GM18511 (cell line): ENCODE results near the gene DENND6A.
A peak's percentile ranks its signal among the peaks of the same experiment; 100 is the strongest.
"Not testable (repeated sequence)": the region's sequence is repeated elsewhere in the genome, so short reads cannot be mapped to it uniquely, and the experiment has no call there.

Source experiments
- ATAC-seq: cut with Tn5 transposase; IDR thresholded peaks from one replicate; pipeline ENCODE4 v1.9.1; 2021; ENCODE audit warnings: mild to moderate bottlenecking, moderate library complexity; ENCODE audit not compliant: unreplicated experiment

The DENND6A gene, protein sequence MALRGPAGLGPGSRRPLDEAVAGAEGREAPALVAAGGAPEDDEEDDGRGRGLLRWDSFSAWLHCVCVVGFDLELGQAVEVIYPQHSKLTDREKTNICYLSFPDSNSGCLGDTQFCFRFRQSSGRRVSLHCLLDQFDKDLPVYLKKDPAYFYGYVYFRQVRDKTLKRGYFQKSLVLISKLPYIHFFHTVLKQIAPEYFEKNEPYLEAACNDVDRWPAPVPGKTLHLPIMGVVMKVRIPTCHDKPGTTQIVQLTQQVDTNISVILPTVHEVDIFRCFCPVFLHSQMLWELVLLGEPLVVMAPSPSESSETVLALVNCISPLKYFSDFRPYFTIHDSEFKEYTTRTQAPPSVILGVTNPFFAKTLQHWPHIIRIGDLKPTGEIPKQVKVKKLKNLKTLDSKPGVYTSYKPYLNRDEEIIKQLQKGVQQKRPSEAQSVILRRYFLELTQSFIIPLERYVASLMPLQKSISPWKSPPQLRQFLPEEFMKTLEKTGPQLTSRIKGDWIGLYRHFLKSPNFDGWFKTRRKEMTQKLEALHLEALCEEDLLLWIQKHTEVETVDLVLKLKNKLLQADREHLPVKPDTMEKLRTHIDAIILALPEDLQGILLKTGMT

DNA sequence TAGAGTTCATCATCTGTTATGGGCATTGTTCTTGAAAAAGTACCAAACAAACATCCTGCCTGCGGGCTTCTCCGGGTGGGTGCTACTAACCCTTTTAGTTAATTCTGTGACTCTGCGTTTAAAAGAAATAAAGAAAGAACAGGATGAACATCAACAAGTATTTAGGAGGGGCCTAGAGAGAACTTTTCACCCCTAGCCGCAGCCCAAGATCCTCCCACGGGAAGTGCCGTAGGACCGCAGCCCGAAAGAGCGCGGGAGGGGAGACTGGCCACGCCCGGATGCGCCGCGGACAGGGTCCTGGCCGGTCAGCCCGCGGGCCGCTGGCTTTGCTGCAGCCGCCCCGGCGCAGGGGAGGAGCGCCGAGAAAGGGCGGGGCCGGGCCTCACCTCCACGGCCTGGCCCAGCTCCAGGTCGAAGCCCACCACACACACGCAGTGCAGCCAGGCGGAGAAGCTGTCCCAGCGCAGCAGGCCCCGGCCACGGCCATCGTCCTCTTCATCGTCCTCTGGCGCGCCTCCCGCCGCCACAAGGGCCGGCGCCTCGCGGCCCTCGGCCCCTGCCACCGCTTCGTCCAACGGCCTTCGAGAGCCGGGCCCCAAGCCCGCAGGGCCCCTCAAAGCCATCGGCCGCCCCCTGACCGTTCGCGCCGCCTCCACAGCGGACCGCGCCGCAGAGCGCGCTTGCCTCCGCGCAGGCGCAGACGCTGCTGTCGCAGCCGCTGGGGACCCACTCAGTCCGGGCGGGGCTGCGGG, at the start of gene DENND6A:
Gene DENND6A (minus strand): TSS at position 682 of the 752 bp plus-strand sequence. CDS start 59 bp downstream, at position 623.
- ATAC-seq = peak; percentile 83

DNA sequence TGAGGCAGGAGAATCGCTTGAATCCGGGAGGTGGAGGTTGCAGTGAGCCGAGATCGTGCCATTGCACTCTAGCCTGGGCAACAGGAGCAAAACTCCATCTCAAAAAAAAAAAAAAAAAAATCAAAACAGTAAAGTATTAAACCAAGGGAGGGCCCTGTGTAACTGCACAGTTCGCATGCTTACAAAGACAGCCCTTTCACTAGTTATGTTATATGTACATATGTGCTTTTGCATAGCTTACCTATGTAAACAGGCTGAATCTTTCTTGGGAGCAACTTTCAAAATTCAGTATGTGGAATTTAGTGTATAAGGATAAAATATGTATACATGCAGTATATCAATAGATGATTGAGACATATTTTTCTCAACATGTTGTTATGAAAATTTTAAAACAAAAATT, 47.1 kb upstream of the DENND6A start:
- ATAC-seq = no peak

DNA sequence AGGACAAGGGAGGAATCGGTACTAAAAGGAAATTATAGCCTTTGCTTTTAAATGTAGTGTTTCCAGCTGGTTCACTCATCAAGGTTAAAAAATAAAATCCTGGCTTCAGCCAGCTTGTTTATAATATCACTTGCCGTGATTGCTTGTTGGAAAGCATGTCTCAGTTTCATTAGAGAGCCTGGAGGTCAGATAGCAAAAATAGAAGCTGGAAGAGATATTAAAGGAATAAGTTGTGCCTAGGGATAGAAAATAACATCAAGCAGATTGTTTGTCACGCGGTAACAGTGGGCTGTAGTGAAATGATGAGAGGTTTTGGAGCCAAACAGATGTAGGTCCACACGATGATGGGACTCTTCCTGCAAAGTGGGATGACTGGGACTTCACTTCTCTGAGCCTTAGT, 45.5 kb upstream of the DENND6A start:
- no peak for ATAC-seq

- ATAC-seq = no peak
Measured at GRCh38 chr3:57737840-57738239, 45.0 kb upstream of the DENND6A start.

DNA sequence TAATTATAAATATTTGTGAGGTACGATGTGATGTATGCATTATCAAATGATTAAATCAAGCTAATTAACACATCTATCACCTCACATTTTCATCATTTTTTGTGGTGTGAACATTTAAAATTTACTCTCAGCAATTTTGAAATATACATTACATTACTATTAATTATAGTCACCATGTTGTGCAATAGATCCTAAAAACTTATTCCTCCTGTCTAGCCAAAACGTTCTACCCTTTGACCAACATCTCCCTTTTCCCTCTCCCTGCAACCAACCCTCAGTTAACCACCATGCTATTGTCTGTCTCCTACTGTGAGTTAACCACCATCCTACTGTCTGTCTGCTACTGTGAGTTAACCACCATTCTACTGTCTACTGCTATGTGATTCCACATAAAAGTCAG, 42.5 kb upstream of the DENND6A start:
- no peak for ATAC-seq

GRCh38 chr3:57733790-57734189, 40.9 kb upstream of the DENND6A start:
- no peak for ATAC-seq

DNA sequence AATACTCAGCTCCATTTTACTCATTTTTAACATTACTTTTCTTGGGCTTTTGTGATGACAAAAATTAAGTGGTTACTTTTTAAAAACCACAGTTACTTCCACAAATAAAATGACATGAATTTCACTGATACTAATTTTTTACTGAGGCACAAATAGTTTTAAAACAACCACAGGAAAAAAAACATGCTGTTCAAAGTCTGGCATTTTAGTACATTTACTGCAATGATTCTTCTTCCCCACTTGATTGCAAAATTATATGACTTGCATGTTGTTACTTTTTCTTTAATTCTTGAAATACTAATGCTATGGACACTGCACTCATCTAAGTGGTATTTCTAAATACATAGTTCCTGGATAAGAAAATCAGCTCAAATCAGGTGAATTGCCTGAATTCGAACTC, 38.4 kb upstream of the DENND6A start:
- no peak for ATAC-seq

DNA sequence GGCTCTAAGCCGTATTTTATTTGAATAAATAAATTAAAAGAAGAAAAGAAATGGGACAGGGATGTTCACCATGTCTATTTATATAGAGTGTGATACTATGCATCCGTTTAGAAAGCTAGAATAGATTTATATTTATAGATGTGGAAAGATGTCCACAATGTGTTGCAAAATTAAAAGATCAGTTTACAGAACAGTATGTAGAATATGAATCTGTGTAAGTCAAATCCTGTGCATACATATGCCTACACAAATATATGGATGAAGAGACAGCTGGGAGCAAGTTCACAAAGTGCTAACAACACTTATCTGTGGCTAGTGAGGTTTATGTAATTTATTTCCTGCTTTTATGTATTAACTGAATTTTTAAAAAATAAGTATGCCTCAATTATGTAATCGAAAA, 37.8 kb upstream of the DENND6A start:
- ATAC-seq = no peak

DNA sequence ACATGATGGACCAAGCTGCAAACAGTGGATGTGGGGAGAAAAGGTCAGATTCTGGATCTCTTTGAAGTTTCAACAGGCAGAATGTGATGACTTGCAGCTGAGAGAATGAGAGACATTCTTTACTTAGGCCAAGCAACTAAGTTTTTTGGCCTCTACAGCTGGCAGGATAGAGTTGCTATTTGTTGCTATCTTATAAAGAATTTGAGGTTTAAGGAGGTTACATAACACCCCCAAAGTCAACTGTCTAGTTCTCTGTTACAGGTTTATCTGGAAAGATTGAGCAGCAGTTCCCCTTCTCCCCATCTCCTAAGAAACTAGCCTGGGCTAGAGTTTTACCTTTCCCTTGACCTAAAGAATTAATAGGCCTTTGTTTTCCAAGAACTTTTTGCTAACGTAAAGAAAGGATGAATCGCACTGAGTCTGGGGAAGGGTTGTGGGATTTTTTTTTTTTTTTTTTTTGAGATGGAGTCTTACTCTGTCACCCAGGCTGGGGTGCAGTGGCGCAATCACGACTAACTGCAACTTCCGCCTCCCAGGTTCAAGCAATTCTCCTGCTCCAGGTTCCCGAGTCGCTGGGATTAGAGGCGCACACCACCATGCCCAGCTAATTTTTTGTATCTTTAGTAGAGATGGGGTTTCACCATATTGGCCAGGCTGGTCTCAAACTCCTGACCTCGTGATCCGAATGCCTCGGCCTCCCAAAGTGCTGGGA, 36.6 kb upstream of the DENND6A start:
- ATAC-seq = no peak

- ATAC-seq = no peak
Measured at GRCh38 chr3:57727106-57727505, 34.2 kb upstream of the DENND6A start.

DNA sequence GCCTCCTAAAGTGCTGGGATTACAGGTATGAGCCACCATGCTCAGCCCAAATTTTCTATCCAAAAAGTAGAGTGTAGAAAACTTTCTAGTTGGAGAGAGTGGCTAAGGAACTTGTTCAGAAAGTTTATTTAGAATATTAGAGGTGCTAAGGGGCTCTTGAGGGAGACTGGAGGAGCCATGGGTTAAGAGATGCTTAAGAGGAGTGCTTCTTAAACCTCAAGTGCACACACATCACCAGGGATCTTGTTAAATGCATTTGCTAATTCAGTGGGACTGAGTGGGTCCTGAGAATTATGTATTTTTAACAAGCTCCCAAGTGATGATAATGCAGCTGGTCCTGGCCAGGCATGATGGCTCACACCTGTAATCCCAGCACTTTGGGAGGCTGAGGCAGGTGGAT, 33.5 kb upstream of the DENND6A start:
- ATAC-seq = no peak

DNA sequence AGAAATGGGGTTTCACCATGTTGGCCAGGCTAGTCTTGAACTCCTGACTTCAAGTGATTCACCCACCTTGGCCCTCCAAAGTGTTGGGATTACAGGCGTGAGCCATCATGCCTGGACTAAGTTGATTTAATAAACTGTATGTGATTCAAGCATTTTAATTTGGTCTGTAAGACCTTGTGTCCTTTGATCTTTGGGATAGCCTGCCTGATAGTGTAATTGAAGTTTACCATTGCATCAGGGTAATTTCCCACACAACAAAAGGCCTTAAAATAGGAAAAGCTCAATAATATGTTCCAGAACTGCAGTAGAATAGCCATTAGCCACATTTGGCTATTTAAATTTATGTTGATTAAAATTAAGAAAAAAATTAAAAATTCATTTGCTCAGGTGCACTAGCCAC, 25.2 kb upstream of the DENND6A start:
- ATAC-seq = no peak

DNA sequence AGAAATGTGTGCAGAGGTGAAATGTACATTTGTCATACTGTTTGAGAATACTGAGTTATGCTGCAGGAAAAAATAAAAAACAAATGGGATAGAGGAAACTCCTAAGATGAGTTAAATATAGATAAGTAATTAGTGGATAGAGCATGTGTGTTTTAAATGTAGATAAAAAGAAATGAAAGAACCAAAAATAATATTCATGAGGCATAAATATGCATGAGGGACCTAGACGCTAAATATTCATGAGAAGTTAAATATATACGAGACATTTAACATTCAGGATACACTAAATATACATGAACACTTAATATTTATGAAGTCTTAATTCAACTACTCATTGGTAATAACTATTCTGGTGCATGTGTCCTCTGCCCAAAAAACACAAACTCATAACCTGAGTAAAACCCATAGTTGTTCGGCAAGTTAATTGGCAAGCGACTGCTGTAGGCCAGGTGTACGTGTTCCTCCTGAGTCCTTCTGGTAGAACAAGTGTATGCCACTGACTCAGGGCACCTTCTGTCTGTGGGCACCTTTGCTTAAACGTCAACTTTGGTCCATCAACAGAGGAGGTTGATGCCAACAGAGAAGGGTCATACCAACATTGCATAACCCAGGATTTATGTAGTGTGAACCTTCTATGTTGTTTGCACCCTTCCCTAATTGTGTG, 24.5 kb upstream of the DENND6A start:
- no peak for ATAC-seq

DNA sequence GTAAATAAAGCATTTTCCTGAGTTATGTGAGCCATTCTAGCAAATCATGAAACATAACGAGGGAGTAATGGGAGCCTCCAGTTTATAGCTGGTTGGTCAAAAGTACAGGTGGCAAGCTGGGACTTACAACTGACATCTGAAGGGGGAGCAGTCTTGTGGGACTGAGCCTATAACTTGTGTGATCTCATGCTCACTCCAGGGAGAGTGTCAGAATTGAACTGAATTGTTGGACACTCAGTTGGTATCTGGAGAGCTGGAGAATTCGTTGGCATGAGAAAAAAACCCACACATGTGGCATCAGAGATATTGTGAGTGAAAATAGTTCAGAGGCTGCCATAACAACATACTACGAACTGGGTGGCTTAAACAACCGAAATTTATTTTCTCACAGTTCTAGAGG, 22.8 kb upstream of the DENND6A start:
- ATAC-seq = no peak

DNA sequence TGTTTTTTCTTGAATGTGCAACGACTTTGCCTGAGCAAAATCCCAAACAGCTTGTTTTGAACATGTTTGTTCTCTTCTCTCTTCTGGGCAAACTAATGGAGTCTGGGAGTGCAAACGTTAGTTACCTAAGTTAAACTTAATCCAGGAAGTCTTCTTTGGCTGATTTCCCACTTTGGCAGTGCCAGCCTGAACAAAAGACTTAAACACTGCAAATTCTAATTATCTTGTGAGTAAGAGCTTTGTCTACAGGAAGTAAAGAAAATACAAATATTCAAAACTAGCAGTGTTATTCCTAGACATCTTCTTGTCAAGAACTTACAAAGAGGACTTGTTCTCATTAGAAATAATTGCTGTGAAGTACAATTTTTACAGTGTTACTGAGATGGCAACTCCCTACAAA, 16.7 kb upstream of the DENND6A start:
- ATAC-seq = no peak

GRCh38 chr3:57709031-57709430, 16.2 kb upstream of the DENND6A start:
- ATAC-seq = no peak

DNA sequence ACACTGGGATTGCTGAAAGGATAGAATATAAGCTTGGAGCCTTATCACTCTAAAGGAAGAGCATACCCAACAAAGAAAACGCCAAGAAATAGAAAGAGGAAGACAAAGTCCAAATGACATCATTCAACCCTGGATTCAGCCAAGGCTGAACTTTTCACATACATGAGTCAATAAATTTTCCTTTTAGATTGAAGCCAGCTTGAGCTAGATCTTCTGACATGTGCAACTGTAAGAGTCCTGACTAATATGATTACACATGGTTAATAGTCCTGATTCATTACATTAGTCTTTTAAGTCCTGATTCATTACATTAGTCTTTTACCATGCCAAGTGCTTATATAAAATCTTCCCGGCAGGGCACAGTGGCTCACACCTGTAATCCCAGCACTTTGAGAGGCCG, 13.6 kb upstream of the DENND6A start:
- no peak for ATAC-seq

DNA sequence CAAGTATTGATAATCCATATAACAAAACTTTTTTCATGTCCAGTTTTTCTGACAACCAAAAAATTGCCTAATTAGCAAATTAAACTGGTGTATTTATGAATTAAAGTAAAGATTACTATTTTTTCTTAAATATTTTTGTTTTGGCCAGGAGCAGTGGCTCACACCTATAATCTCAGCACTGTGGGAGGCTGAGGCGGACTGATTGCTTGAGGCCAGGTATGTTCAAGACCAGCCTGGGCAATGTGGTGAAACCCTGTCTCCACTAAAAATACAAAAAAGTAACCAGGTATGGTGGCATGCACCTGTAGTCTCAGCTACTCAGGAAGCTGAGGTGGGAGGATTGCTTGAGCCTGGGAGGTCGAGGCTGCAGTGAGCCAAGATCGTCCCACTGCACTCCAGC, 12.5 kb upstream of the DENND6A start:
- not testable (repeated sequence) for ATAC-seq

DNA sequence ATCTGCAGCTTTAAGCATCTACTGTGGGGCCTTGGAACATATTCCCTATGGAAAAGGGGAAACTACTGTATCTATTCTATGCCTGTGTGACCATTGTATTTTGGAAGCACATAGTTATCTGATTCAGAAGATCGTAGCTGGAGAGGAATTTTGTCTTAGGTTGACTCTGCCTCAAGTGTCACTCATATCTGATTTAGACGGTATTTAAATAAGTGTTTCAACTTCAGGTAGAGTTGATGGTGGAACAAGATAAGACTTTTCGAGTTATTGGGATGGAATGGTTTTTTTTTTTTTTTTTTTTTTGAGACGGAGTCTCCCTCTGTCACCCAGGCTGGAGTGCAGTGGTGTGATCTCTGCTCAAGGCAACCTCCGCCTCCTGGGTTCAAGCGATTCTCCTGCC, 8.9 kb upstream of the DENND6A start:
- no peak for ATAC-seq

GRCh38 chr3:57700737-57701136, 7.9 kb upstream of the DENND6A start:
- ATAC-seq = no peak

- ATAC-seq = no peak
Measured at GRCh38 chr3:57699591-57699990, 6.7 kb upstream of the DENND6A start.
